CD4-positive, alpha-beta T cell treated with Interleukin-6 at 100 ng/mL for 8 hours (primary cell): Measurements from ENCODE around the gene GRAMD2A.

Experiments used
- DNase-seq: peaks from one replicate; pipeline ENCODE4 v3.0.0-alpha.2; 2020; ENCODE audit warnings: mixed read lengths, low spot score

The GRAMD2A gene

GRCh38 chr15:72197460-72198355 lies at the start of gene GRAMD2A:
Gene GRAMD2A, minus strand, starts transcription at chr15:72197787.
- no peak for DNase-seq

- no peak for DNase-seq
These were observed 45.3 kb upstream of the GRAMD2A start for GRCh38 chr15:72242775-72243370.

DNA sequence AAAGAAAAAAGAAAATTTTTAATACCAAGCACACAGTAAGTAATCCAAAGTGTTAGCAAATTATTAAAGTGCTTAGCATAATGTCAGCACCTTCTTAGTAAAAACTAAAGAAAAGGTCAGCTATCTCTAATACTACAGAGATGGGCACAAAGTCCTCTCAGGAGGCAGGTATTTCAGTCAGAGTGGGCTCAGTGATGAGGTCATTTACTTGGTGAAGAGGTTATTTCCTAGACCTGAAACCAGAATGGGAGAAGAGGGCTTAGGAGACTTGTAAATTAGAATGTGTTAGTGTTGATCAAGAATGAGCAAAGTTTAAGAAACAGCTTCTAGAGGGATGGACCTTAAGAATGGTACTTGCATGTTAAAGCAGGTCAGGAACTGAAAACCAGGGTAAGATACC lies 42.1 kb upstream of the GRAMD2A start:
- no peak for DNase-seq

GRCh38 chr15:72238586-72238985 lies 41.0 kb upstream of the GRAMD2A start:
- no peak for DNase-seq

GRCh38 chr15:72237853-72238224 lies 40.3 kb upstream of the GRAMD2A start:
- DNase-seq = no peak

GRCh38 chr15:72237029-72237852 lies 39.7 kb upstream of the GRAMD2A start:
- DNase-seq = peak; percentile 59

DNA sequence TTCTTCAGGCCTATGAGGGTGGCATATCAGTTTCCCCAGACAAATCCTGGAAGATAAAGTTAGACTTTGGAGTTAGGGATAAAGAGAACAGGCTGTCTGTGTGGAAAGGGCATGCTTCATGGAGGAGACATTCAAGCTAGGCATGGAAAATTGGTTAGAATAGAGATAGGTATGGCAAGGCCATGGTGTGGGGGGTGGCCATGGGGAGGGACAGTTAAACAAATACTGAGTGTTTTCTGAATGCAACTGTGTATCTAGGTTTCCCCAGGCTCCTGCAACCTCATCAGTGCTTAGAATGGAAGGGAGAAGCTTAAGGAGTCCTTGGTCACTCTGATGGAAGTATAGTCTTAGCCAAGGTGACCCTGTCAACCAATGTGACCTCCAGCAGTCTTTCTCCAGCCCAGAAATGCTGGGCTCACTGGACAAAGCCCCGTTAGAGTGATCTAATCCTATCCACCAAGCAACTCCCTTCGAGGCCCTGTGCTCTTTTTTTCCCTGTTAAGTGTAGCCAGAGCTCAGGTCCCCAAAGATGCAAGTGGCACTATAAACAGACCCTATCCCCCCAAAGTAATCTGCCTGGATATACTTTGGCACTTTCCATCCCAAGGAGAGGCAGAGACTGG lies 38.9 kb upstream of the GRAMD2A start:
- DNase-seq = no peak

- no peak for DNase-seq
These were observed 37.7 kb upstream of the GRAMD2A start for GRCh38 chr15:72235298-72235697.

- DNase-seq = no peak
These were observed 36.2 kb upstream of the GRAMD2A start for GRCh38 chr15:72233769-72234168.

DNA sequence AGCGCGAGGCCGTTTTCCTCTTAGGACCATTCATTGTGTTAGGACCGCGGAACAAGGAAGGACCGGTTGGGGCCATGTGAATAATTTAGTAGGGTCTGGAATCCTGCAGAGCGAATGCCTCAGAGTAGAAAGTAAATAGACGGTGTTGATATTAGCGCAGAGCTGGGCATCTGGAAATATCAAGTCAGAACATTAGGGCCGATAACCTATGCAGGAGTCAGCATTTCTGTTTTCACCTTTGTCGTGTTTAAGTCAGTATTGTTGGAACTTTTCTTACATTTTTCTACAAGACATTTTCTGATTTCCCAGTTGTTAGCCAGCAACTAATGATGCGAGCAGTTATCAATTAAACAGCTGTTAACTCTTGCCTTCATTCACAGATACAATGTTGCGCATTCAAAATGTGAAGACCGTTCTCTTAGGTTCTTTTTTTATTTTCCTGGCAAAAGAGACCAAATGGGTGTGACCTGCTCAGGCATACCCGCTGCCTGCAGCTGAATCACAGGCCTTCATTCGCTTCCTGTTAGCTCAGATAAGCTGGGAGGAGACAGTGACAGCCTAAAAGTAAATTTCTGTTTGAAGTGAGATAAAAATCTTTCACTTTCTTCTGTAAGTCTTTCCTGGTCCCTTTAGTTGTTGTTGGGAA lies 34.4 kb upstream of the GRAMD2A start:
- peak; percentile 75 for DNase-seq

DNA sequence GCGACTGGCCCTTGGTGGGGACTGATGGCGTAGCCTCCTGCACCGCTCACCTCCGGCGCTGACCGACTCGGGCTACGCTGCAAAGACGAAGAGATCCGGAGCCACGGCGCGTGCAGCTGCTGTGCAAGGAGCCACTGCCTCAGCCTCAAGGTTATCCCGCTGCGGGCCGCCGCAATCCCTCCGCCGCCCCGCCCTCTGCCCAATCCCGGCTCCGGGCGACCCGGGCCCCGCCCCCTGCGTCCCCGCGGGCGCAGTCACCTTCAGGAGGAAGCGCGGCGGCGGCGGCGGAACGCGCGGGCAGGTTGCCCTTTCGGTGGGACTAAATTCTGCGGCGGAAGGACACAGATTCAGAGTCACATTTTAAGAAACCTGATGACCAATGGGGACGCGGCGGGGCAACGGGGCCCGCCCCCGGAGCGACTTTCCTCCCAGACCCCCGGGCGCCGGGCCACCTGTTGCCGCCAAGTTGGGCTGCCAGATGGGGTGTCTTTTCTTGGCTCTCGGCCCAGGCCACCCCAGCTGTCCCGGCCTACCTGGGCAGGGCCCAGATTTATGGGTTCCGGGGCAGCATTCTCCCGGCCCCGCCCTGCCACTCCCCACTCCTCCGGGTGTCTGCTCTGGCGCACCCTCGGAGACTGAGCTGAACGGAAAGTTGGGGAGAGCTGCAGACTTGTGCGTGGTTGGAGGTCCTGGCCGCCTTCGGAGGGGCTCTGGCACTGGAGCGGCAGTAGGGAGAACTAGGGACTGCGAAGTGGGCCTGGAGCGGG lies 33.7 kb upstream of the GRAMD2A start, which contains the start of gene PKM:
TSS of gene PKM (minus strand) at position 125 of the 767 bp plus-strand sequence. CDS start 12,093 bp downstream, outside the sequence.
- DNase-seq = peak; percentile 94

GRCh38 chr15:72230197-72231065 lies 32.8 kb upstream of the GRAMD2A start:
- DNase-seq = peak; percentile 62

GRCh38 chr15:72229947-72230196 lies 32.3 kb upstream of the GRAMD2A start:
- DNase-seq = no peak

DNA sequence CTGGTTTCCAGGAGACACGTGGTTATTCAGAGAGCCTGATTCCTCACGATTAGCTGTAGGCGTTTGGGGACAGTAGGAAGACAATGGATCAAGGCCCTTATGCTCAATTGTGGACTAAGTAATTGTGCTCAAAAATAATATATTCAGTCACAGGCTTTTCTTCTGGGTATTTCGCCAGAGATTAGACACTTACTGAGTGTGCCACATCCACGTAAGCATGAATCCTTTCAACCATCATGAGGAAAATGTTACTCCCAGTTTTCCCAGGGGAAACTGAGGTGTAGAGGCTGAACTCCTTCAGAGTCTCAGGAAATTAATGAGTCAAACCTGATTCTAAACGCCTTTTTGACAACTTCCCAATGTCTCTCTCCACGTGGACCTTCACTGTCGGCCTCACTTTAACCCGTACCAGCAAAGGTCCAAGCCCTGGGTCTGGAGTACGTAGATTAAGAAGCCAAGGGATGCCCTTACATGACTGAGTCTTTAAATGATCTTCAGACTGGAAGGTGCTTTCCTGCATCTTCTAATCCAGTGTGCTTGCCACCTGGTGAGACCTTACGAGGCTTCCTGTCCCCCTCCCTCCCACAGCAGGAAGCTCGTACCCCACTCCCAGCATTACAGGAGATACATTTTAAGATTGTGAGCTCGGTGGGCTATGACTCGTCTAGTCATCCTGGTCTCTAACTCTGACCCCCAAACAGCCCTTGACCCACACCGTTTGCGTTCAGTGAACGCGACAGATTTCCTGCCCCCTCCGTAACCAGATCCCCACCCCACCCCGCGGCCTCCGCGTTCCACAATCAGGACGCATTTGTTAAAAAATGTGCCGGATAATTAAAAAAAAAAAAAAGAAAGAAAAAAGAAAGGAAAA lies 31.7 kb upstream of the GRAMD2A start:
- peak; percentile 53 for DNase-seq

- peak; percentile 5 for DNase-seq
These were observed 30.1 kb upstream of the GRAMD2A start for GRCh38 chr15:72227720-72228119.

GRCh38 chr15:72227192-72227586 lies 29.6 kb upstream of the GRAMD2A start:
- DNase-seq = peak; percentile 30

- DNase-seq = no peak
These were observed 25.7 kb upstream of the GRAMD2A start for GRCh38 chr15:72223278-72223677.

GRCh38 chr15:72222393-72222792 lies 24.8 kb upstream of the GRAMD2A start:
- DNase-seq = no peak

GRCh38 chr15:72220687-72221086 lies 23.1 kb upstream of the GRAMD2A start:
- no peak for DNase-seq
